SK-N-SH treated with all-trans-retinoic acid at 6 μM for 48 hours (cell line): ENCODE data around the gene CFAP74.

Source experiments
- ARNTL ChIP-seq: fragments of 450-650 bp; formaldehyde crosslinking; IDR thresholded peaks from 2 replicates; pipeline ENCODE4 v1.5.0; 2020; ENCODE audit warnings: low read depth, mild to moderate bottlenecking, moderate library complexity, borderline replicate concordance
- CREB5 ChIP-seq: fragments of 250-450 bp; sonication (Bioruptor Pico); IDR thresholded peaks from 2 replicates; pipeline ENCODE4 v1.5.1; 2020; ENCODE audit warnings: low read depth, mild to moderate bottlenecking, moderate library complexity
- ISL1 ChIP-seq: fragments of 250-450 bp; sonication (Bioruptor Pico); IDR thresholded peaks from 2 replicates; pipeline ENCODE4 v2.1.2; 2022; ENCODE audit warnings: mild to moderate bottlenecking, moderate library complexity
- PATZ1 ChIP-seq: fragments of 250-450 bp; sonication (Bioruptor Pico); IDR thresholded peaks from 2 replicates; pipeline ENCODE4 v1.8.0; 2020; ENCODE audit warnings: mild to moderate bottlenecking, moderate library complexity, borderline replicate concordance
- PPARA ChIP-seq: fragments of 250-450 bp; sonication (Bioruptor Pico); IDR thresholded peaks from 2 replicates; pipeline ENCODE4 v1.5.0; 2020; ENCODE audit warnings: mild to moderate bottlenecking, borderline replicate concordance
- SNAI2 ChIP-seq: fragments of 250-450 bp; sonication (Bioruptor Pico); IDR thresholded peaks from 2 replicates; pipeline ENCODE4 v1.5.0; 2020; ENCODE audit warnings: mild to moderate bottlenecking, moderate library complexity
- TOX ChIP-seq: fragments of 250-450 bp; sonication (Bioruptor Pico); IDR thresholded peaks from 2 replicates; pipeline ENCODE4 v1.8.0; 2021; ENCODE audit warnings: mild to moderate bottlenecking, moderate library complexity, borderline replicate concordance
- ZFP30 ChIP-seq: fragments of 450-650 bp; formaldehyde crosslinking; IDR thresholded peaks from 2 replicates; pipeline ENCODE4 v1.5.0; 2022; ENCODE audit warnings: mild to moderate bottlenecking, moderate library complexity

GRCh38 chr1:1924386-1924785 lies 79.2 kb downstream of the CFAP74 start:
- TF ChIP-seq SNAI2 (CRISPR knock-in tag) (no peak), CREB5 (CRISPR knock-in tag) (no peak), ARNTL (CRISPR knock-in tag) (no peak), ISL1 (CRISPR knock-in tag) (no peak), TOX (CRISPR knock-in tag) (no peak), PPARA (no peak), PATZ1 (CRISPR knock-in tag) (no peak), ZFP30 (CRISPR knock-in tag) (no peak)
